SK-N-SH (cell line): ENCODE data around the gene BORCS5. TPM values are rescaled to one million over a fixed set of nuclear protein-coding genes. Genes with fewer than 3 reads are reported as not detected.

ENCODE experiments used
- CTCF ChIA-PET: fragments of 300-600, 350-600 bp; formaldehyde crosslinking; extraction: SDS; loops from one replicate; lab custom pipeline; 2021; lab: Yijun Ruan, JAX
- POLR2A ChIA-PET: fragments of 350-600 bp; sonication (Branson Sonifier 250); formaldehyde crosslinking; extraction: SDS; loops from one replicate; lab custom pipeline; 2020; ENCODE audit warnings: antibody characterized with exemption, inconsistent platforms; lab: Yijun Ruan, JAX
- DNase-seq: peaks from one replicate; pipeline ENCODE4 v3.0.0; 2012
- H2AFZ ChIP-seq: fragments of 200-600 bp; sonication (generic); 2 replicates; pipeline ENCODE4 v1.8.1; 2016; ENCODE audit warnings: antibody characterized with exemption, mild to moderate bottlenecking, low read depth
- H3F3A ChIP-seq: fragments of 200-600 bp; sonication (generic); replicated peaks from 2 replicates; pipeline ENCODE3; 2016; ENCODE audit warnings: antibody characterized with exemption, mild to moderate bottlenecking; ENCODE audit not compliant: insufficient read depth
- H3K27ac ChIP-seq, 2 experiments: fragments of 200-500 bp in 1 of 2; fragments of 200-600 bp in 1 of 2; sonication (Bioruptor generic) in 1 of 2; sonication (generic), shearing (Covaris generic) in 1 of 2; 2 replicates each; pipeline versions ENCODE4 v1.5.1 to v1.6.1; 2014 to 2016; ENCODE audit warnings: low read depth in 2 of 2, inconsistent platforms in 1 of 2, low read length in 1 of 2, mild to moderate bottlenecking in 1 of 2, mixed read lengths in 1 of 2
- H3K27me3 ChIP-seq: fragments of 200-600 bp; sonication (generic), shearing (Covaris generic); 2 replicates; pipeline ENCODE4 v1.6.1; 2016; ENCODE audit warnings: mixed run types; ENCODE audit not compliant: insufficient read depth
- H3K36me3 ChIP-seq, 2 experiments: fragments of 200-500 bp in 1 of 2; fragments of 200-600 bp in 1 of 2; sonication (Bioruptor generic) in 1 of 2; sonication (generic) in 1 of 2; replicated peaks in 1 of 2; 2 replicates each; pipeline versions ENCODE3 to v1.5.1; 2014 to 2016; ENCODE audit warnings: low read length in 1 of 2, mild to moderate bottlenecking in 1 of 2; ENCODE audit not compliant: insufficient read depth in 2 of 2, control insufficient read depth in 1 of 2
- H3K4me1 ChIP-seq, 2 experiments: fragments of 200-500 bp in 1 of 2; fragments of 200-600 bp in 1 of 2; sonication (Bioruptor generic) in 1 of 2; sonication (generic), shearing (Covaris generic) in 1 of 2; 2 replicates each; pipeline versions ENCODE4 v1.5.1 to v1.6.1; 2014 to 2016; ENCODE audit warnings: low read depth in 1 of 2, low read length in 1 of 2, mixed run types in 1 of 2; ENCODE audit not compliant: insufficient read depth in 2 of 2, control insufficient read depth in 1 of 2
- H3K4me2 ChIP-seq: fragments of 200-600 bp; sonication (generic), shearing (Covaris generic); 2 replicates; pipeline ENCODE4 v1.6.1; 2017; ENCODE audit warnings: mixed run types
- H3K4me3 ChIP-seq, 2 experiments: fragments of 200-500 bp in 1 of 2; fragments of 200-600 bp in 1 of 2; sonication (Bioruptor generic) in 1 of 2; sonication (generic), shearing (Covaris generic) in 1 of 2; 2 replicates each; pipeline versions ENCODE4 v1.5.1 to v1.8.1; 2014 to 2016; ENCODE audit warnings: low read depth in 2 of 2, inconsistent platforms in 1 of 2, low read length in 1 of 2, mild to moderate bottlenecking in 1 of 2, mixed read lengths in 1 of 2, moderate library complexity in 1 of 2
- H3K79me2 ChIP-seq: fragments of 200-600 bp; sonication (generic); 2 replicates; pipeline ENCODE4 v1.8.1; 2017; ENCODE audit warnings: mild to moderate bottlenecking; ENCODE audit not compliant: insufficient read depth
- H3K9ac ChIP-seq: fragments of 200-600 bp; sonication (generic); 2 replicates; pipeline ENCODE4 v1.6.1; 2017; ENCODE audit warnings: mixed run types
- H3K9me2 ChIP-seq: fragments of 200-600 bp; sonication (generic); 2 replicates; pipeline ENCODE4 v1.6.1; 2017; ENCODE audit warnings: mixed run types
- H3K9me3 ChIP-seq: fragments of 200-600 bp; sonication (generic); 2 replicates; pipeline ENCODE4 v1.6.1; 2017; ENCODE audit warnings: mixed run types, mild to moderate bottlenecking, moderate library complexity
- H4K20me1 ChIP-seq: fragments of 200-600 bp; sonication (generic); 2 replicates; pipeline ENCODE4 v1.6.1; 2017; ENCODE audit warnings: mild to moderate bottlenecking, mixed run types; ENCODE audit not compliant: insufficient read depth
- CHD2 ChIP-seq: fragments of 150-350 bp; IDR thresholded peaks from 2 replicates; pipeline ENCODE4 v1.6.1; 2018; ENCODE audit warnings: low read length; ENCODE audit not compliant: partially characterized antibody
- ELF1 ChIP-seq: IDR thresholded peaks from 2 replicates; pipeline ENCODE4 v1.4.0; 2012
- EZH2phosphoT487 ChIP-seq: fragments of 200-600 bp; sonication (generic); IDR thresholded peaks from 2 replicates; pipeline ENCODE4 v1.6.1; 2017; ENCODE audit warnings: low read depth, mixed run types, mild to moderate bottlenecking, antibody characterized with exemption, moderate library complexity, borderline replicate concordance
- FOXM1 ChIP-seq: IDR thresholded peaks from 2 replicates; pipeline ENCODE4 v1.4.0; 2012; ENCODE audit warnings: low read depth, mild to moderate bottlenecking
- GABPA ChIP-seq: IDR thresholded peaks from 2 replicates; pipeline ENCODE4 v1.4.0; 2012; ENCODE audit warnings: low read depth, mild to moderate bottlenecking
- JUND ChIP-seq: IDR thresholded peaks from 2 replicates; pipeline ENCODE4 v1.4.0; 2012
- TAF1 ChIP-seq: IDR thresholded peaks from 2 replicates; pipeline ENCODE4 v1.6.1; 2012; ENCODE audit warnings: low read depth, mild to moderate bottlenecking, low read length, moderate library complexity, borderline replicate concordance
- TCF12 ChIP-seq: IDR thresholded peaks from 2 replicates; pipeline ENCODE4 v1.4.0; 2012
- WGBS: methylation state at CpG from one replicate; pipeline ENCODE4 v1.1.6; 2017; ENCODE audit warnings: low lambda C conversion rate; 5-methylcytosine and 5-hydroxymethylcytosine counted together
- polyA plus RNA-seq, 3 experiments: library from polyadenylated mRNA; depleted of rRNA; stranded (reverse); fragments of >200 nt; gene quantifications; 2 replicates each; pipeline ENCODE4 v1.2.3, GENCODE V29; 2012
- TF ChIP-seq, protein P1 (sequence below): fragments of 200-600 bp; sonication (generic); IDR thresholded peaks from 2 replicates; pipeline ENCODE4 v1.6.1; 2017; ENCODE audit warnings: antibody characterized with exemption, mild to moderate bottlenecking, moderate library complexity
- TF ChIP-seq, protein P2 (sequence below): fragments of 150-350 bp; IDR thresholded peaks from 2 replicates; pipeline ENCODE4 v1.6.1; 2017; ENCODE audit warnings: antibody characterized with exemption, low read length, low read depth, borderline replicate concordance

Gene BORCS5
- polyA plus RNA-seq, 1 of the 3 experiments (the other 2 are of a cell fraction): 16.3 TPM

DNA sequence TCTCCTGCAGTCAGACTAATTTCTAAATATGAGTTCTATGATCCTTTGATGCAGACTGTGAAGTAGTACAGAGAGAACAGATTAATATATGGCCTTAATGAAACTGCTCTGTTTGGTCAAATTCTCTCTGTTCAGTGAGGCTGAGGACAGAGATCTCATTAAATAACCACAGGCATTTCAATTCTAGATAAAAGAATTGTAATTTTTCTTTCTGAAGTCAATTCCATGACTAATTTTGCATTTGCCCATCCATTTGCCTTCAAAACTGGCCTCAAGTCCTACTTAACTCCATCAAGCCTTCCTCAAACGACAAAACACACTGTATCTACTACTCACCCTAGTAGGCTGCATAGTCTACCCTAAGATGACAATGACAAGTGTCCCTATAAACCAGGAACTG lies 138.7 kb downstream of the BORCS5 start:
- peaks cover 43% of the 10 kb centered on the region for H3K79me2 ChIP-seq
- peaks cover 6 to 26% of the 10 kb centered on the region in 2 experiments for H3K36me3 ChIP-seq
- TF ChIP-seq, protein P1, sequence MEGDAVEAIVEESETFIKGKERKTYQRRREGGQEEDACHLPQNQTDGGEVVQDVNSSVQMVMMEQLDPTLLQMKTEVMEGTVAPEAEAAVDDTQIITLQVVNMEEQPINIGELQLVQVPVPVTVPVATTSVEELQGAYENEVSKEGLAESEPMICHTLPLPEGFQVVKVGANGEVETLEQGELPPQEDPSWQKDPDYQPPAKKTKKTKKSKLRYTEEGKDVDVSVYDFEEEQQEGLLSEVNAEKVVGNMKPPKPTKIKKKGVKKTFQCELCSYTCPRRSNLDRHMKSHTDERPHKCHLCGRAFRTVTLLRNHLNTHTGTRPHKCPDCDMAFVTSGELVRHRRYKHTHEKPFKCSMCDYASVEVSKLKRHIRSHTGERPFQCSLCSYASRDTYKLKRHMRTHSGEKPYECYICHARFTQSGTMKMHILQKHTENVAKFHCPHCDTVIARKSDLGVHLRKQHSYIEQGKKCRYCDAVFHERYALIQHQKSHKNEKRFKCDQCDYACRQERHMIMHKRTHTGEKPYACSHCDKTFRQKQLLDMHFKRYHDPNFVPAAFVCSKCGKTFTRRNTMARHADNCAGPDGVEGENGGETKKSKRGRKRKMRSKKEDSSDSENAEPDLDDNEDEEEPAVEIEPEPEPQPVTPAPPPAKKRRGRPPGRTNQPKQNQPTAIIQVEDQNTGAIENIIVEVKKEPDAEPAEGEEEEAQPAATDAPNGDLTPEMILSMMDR: no peak
- no peak for TF ChIP-seq TAF1
- no peak for TF ChIP-seq JUND
- DNase-seq: no peak
- CTCF ChIA-PET: interaction anchor here (0.6 to 1.4 kb wide), 3 partner anchors 67 to 100 kb away, joined by 3 to 4 read pairs (median 3); partner anchors contain the start of gene DUSP16
- no peak overlapping the region for H2AFZ ChIP-seq
- H3K9me3 ChIP-seq: no peaks in the 10 kb centered on the region
- H4K20me1 ChIP-seq: no peaks in the 10 kb centered on the region
- H3K9me2 ChIP-seq: no peaks in the 10 kb centered on the region
- 96% methylated on average over 1 of the region's 1 CpG for WGBS
- no peak overlapping the region for H3K9ac ChIP-seq
- H3K27me3 ChIP-seq: no peaks in the 10 kb centered on the region
- peak overlapping the region in 1 of 2 experiments; percentile 22; a peak in 1 of 4 replicates for H3K27ac ChIP-seq
- peaks cover 0 to 9% of the 10 kb centered on the region in 2 experiments; a peak in 2 of 4 replicates for H3K4me1 ChIP-seq
- POLR2A ChIA-PET: no interaction called here
- H3K4me3 ChIP-seq: no peak overlapping the region
- no peak overlapping the region for H3K4me2 ChIP-seq
- H3F3A ChIP-seq: no peaks in the 10 kb centered on the region

DNA sequence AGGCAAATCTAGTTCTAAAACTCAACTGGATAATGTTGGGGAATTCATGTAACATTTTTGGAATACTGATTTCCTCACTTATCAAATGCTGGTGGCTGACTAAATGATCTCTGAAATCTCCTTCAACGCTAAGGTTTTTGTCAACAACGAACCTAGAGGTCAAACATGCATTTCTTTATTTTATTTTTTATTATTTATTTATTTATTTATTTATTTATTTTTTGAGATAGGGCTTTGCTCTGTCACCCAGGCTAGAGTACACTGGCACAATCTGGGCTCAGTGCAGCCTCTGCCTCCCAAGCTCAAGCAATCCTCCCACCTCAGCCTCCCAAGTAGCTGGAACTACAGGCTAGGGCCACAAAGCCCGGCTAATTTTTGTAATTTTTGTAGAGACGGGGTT lies 141.3 kb downstream of the BORCS5 start:
- POLR2A ChIA-PET: no interaction called here
- H3F3A ChIP-seq: no peaks in the 10 kb centered on the region
- no peak overlapping the region for H2AFZ ChIP-seq
- H3K79me2 ChIP-seq: peaks cover 67% of the 10 kb centered on the region
- H3K9me3 ChIP-seq: no peaks in the 10 kb centered on the region
- TF ChIP-seq, protein P2, sequence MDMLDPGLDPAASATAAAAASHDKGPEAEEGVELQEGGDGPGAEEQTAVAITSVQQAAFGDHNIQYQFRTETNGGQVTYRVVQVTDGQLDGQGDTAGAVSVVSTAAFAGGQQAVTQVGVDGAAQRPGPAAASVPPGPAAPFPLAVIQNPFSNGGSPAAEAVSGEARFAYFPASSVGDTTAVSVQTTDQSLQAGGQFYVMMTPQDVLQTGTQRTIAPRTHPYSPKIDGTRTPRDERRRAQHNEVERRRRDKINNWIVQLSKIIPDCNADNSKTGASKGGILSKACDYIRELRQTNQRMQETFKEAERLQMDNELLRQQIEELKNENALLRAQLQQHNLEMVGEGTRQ: no peak
- TF ChIP-seq, protein P1: no peak
- TF ChIP-seq TCF12: no peak
- no peak for TF ChIP-seq ELF1
- no peak for TF ChIP-seq FOXM1
- no peak for TF ChIP-seq GABPA
- no peak for TF ChIP-seq CHD2
- TF ChIP-seq EZH2phosphoT487: no peak
- no peak overlapping the region for H3K4me3 ChIP-seq
- no peak for DNase-seq
- peaks cover 0 to 9% of the 10 kb centered on the region in 2 experiments; a peak in 2 of 4 replicates for H3K4me1 ChIP-seq
- no peaks in the 10 kb centered on the region for H4K20me1 ChIP-seq
- 98% methylated on average over 4 of the region's 4 CpGs for WGBS
- peaks cover 6 to 26% of the 10 kb centered on the region in 2 experiments for H3K36me3 ChIP-seq
- no peak overlapping the region for H3K27ac ChIP-seq
- no peak overlapping the region for H3K4me2 ChIP-seq
- H3K9me2 ChIP-seq: no peaks in the 10 kb centered on the region
- no peak overlapping the region for H3K9ac ChIP-seq
- H3K27me3 ChIP-seq: no peaks in the 10 kb centered on the region
- CTCF ChIA-PET: interaction anchor here (0.7 to 1.7 kb wide), 2 partner anchors 14 to 66 kb away, joined by 3 read pairs; no protein-coding TSS in a partner anchor
